Left lung (tissue), 10 donors: ENCODE data around the gene PHKG1. TPM values are rescaled to one million over a fixed set of nuclear protein-coding genes. Genes with fewer than 3 reads are reported as not detected.
"Not testable (repeated sequence)": the region's sequence is repeated elsewhere in the genome, so short reads cannot be mapped to it uniquely, and the experiment has no call there.

ENCODE experiments used
- ATAC-seq: fragments of 200-7000 bp; cut with Tn5 transposase; one replicate; pipeline ENCODE4 v1.9.1; 2020; ENCODE audit warnings: moderate library complexity
- DNase-seq, 4 donors: peaks; one replicate each; pipeline ENCODE4 v3.0.0-alpha.2; 2013 to 2020
- H3K27ac ChIP-seq, 2 donors: fragments of 200-600 bp; sonication (generic) in 1 of 2; one replicate each; pipeline versions ENCODE4 v1.5.0 to v1.8.0; 2020 to 2021
- H3K27me3 ChIP-seq, 2 donors: fragments of 200-600 bp; sonication (generic) in 1 of 2; one replicate each; pipeline versions ENCODE4 v1.5.0 to v1.8.0; 2020 to 2021
- H3K36me3 ChIP-seq, 2 donors: fragments of 200-600 bp; sonication (generic) in 1 of 2; one replicate each; pipeline versions ENCODE4 v1.5.0 to v1.8.0; 2020 to 2021
- H3K4me1 ChIP-seq, 2 donors: fragments of 200-600 bp; one replicate each; pipeline ENCODE4 v1.8.0; 2021
- H3K4me3 ChIP-seq, 2 donors: fragments of 200-600 bp; sonication (generic) in 1 of 2; one replicate each; pipeline versions ENCODE4 v1.5.0 to v1.8.0; 2020 to 2021; ENCODE audit warnings: mild to moderate bottlenecking in 1 of 2
- H3K9me3 ChIP-seq, 2 donors: fragments of 200-600 bp; sonication (generic) in 1 of 2; one replicate each; pipeline versions ENCODE4 v1.5.0 to v1.8.0; 2020 to 2021
- CTCF ChIP-seq, 2 donors: fragments of 200-600 bp; sonication (generic) in 1 of 2; IDR thresholded peaks; one replicate each; pipeline versions ENCODE4 v1.5.0 to v1.8.0; 2021; ENCODE audit warnings: antibody characterized with exemption in 2 of 2
- intact Hi-C, 2 donors: fragments of 100-400 bp; cut with DNase I; formaldehyde crosslinking; loops; one replicate each; pipeline versions ENCODE4 v1.11.2 to v1.14.2; 2022
- polyA plus RNA-seq, 6 donors: library from polyadenylated mRNA; unstranded; fragments of 120-200 nt; gene quantifications; one replicate each; pipeline ENCODE4 v1.2.1, GENCODE V29; 2013; ENCODE audit not compliant: insufficient read length in 6 of 6
- total RNA-seq, 2 donors: library from RNA; stranded (reverse); fragmentation: NEBNext Ultra II Directional; extraction: Animal tissue kit (Norgen Biotek cat#: 25700); gene quantifications; one replicate each; pipeline ENCODE4 v1.2.1, GENCODE V29; 2021
- donor health status: DM: no; HTN: yes; CAD: no.
- donor health status: DM: no; HTN: no; CAD: no.

The PHKG1 gene
- total and polyA plus RNA-seq, 8 donors: 0.32 to 3.9 (median 2.3) TPM

GRCh38 chr7:56097700-56098099, 4.9 kb upstream of the PHKG1 start:
- DNase-seq (no peak), ATAC-seq (peak; percentile 33)
- no peak for TF ChIP-seq CTCF (IDR thresholded peaks at IDR 0.05)
- Histone ChIP-seq H3K4me1 (peaks cover 3 to 6% of the 10 kb centered on the region in 2 donors), H3K36me3 (peaks cover 0 to 57% of the 10 kb centered on the region in 2 donors), H3K27me3 (no peaks in the 10 kb centered on the region), H3K9me3 (no peaks in the 10 kb centered on the region), H3K27ac (no peak overlapping the region), H3K4me3 (no peak overlapping the region)
- intact Hi-C loops: no loop called here

- DNase-seq, H3K4me1 ChIP-seq, H3K27me3 ChIP-seq, H3K27ac ChIP-seq, H3K4me3 ChIP-seq, ATAC-seq, intact Hi-C loops, H3K9me3 ChIP-seq: not testable (repeated sequence)
- peaks cover 0 to 14% of the 10 kb centered on the region in 2 donors for H3K36me3 ChIP-seq
Measured at GRCh38 chr7:56092388-56092787, 364 bp downstream of the PHKG1 start.

GRCh38 chr7:56091591-56091990, 1.2 kb downstream of the PHKG1 start:
- Histone ChIP-seq H3K27ac (no peak overlapping the region), H3K4me3 (no peak overlapping the region), H3K9me3 (no peaks in the 10 kb centered on the region), H3K27me3 (no peaks in the 10 kb centered on the region), H3K4me1 (peaks cover 7 to 8% of the 10 kb centered on the region in 2 donors), H3K36me3 (peaks cover 0 to 14% of the 10 kb centered on the region in 2 donors)
- intact Hi-C loops: no loop called here
- TF ChIP-seq CTCF (IDR thresholded peaks at IDR 0.05): no peak
- DNase-seq (no peak), ATAC-seq (no peak)

- TF ChIP-seq CTCF (IDR thresholded peaks at IDR 0.05): no peak
- Histone ChIP-seq H3K4me1 (peaks cover 0 to 1% of the 10 kb centered on the region in 2 donors), H3K27me3 (no peaks in the 10 kb centered on the region), H3K36me3 (peaks cover 0 to 17% of the 10 kb centered on the region in 2 donors), H3K27ac (no peak overlapping the region), H3K9me3 (no peaks in the 10 kb centered on the region), H3K4me3 (no peak overlapping the region)
- DNase-seq (no peak), ATAC-seq (no peak)
- intact Hi-C loops: no loop called here
Measured at GRCh38 chr7:56087445-56087844, 5.3 kb downstream of the PHKG1 start.

GRCh38 chr7:56086761-56087160, 6.0 kb downstream of the PHKG1 start:
- H3K4me3 ChIP-seq: no peak overlapping the region
- H3K36me3 ChIP-seq: peaks cover 0 to 21% of the 10 kb centered on the region in 2 donors
- DNase-seq (no peak), ATAC-seq (no peak)
- TF ChIP-seq CTCF (IDR thresholded peaks at IDR 0.05): no peak
- H3K27me3 ChIP-seq: no peaks in the 10 kb centered on the region
- no peaks in the 10 kb centered on the region for H3K9me3 ChIP-seq
- no peak overlapping the region for H3K27ac ChIP-seq
- H3K4me1 ChIP-seq: no peaks in the 10 kb centered on the region
- intact Hi-C loops: no loop called here

GRCh38 chr7:56083150-56083785, 9.5 kb downstream of the PHKG1 start:
- no peaks in the 10 kb centered on the region for H3K27me3 ChIP-seq
- no peak overlapping the region for H3K4me3 ChIP-seq
- TF ChIP-seq CTCF (IDR thresholded peaks at IDR 0.05): no peak
- H3K4me1 ChIP-seq: no peaks in the 10 kb centered on the region
- ATAC-seq (no peak), DNase-seq (peak in 1 of 4 donors; percentile 48)
- no peaks in the 10 kb centered on the region for H3K9me3 ChIP-seq
- no peak overlapping the region for H3K27ac ChIP-seq
- intact Hi-C loops: no loop called here
- peaks cover 0 to 50% of the 10 kb centered on the region in 2 donors for H3K36me3 ChIP-seq
